ENCODE results near the gene SETD7.

GRCh38 chr4:139574641-139575040 is 18.6 kb upstream of the SETD7 start:
- TF ChIP-seq CTCF (IDR thresholded peaks at IDR 0.05) (no peak), POLR2AphosphoS5 (IDR thresholded peaks at IDR 0.05) (no peak), POLR2A (IDR thresholded peaks at IDR 0.05) (no peak), EP300 (IDR thresholded peaks at IDR 0.05; ENCODE audit: low read depth) (no peak)
